Neural progenitor cell (in vitro differentiated cells): ENCODE results near the gene ZNF500. TPM values are rescaled to one million over a fixed set of nuclear protein-coding genes. Genes with fewer than 3 reads are reported as not detected.

ENCODE experiments used
- DNase-seq: peaks from one replicate; pipeline ENCODE4 v3.0.0-alpha.2; 2016; ENCODE audit warnings: low spot score
- H2AFZ ChIP-seq: fragments of 200-600 bp; sonication (generic); replicated peaks from 2 replicates; pipeline ENCODE4 v1.6.1; 2016; ENCODE audit warnings: antibody characterized with exemption
- H3F3A ChIP-seq: fragments of 200-600 bp; sonication (generic); 2 replicates; pipeline ENCODE4 v1.6.1; 2016; ENCODE audit warnings: antibody characterized with exemption, low read depth
- H3K27ac ChIP-seq: fragments of 200-600 bp; sonication (generic); 2 replicates; pipeline ENCODE4 v1.5.1; 2016; ENCODE audit warnings: mild to moderate bottlenecking
- H3K27me3 ChIP-seq: fragments of 200-600 bp; sonication (generic); 2 replicates; pipeline ENCODE4 v1.6.1; 2016; ENCODE audit warnings: mild to moderate bottlenecking, moderate library complexity
- H3K36me3 ChIP-seq: fragments of 200-600 bp; sonication (generic); 2 replicates; pipeline ENCODE4 v1.5.1; 2016
- H3K4me1 ChIP-seq: fragments of 200-600 bp; sonication (generic); 2 replicates; pipeline ENCODE4 v1.6.1; 2016; ENCODE audit warnings: mixed run types
- H3K4me2 ChIP-seq: fragments of 200-600 bp; sonication (generic); 2 replicates; pipeline ENCODE4 v1.6.1; 2016
- H3K4me3 ChIP-seq: fragments of 200-600 bp; sonication (generic); 2 replicates; pipeline ENCODE4 v1.5.1; 2016
- H3K79me2 ChIP-seq: fragments of 200-600 bp; sonication (generic); 2 replicates; pipeline ENCODE4 v1.6.1; 2016; ENCODE audit warnings: low read depth
- H3K9ac ChIP-seq: fragments of 200-600 bp; sonication (generic); 2 replicates; pipeline ENCODE4 v1.6.1; 2016
- H3K9me3 ChIP-seq: fragments of 200-600 bp; sonication (generic); 2 replicates; pipeline ENCODE4 v1.5.1; 2016; ENCODE audit warnings: low read depth
- H4K20me1 ChIP-seq: fragments of 200-600 bp; sonication (generic); 2 replicates; pipeline ENCODE4 v1.6.1; 2016; ENCODE audit warnings: low read depth
- H3K27ac Mint-ChIP-seq: 3 replicates; pipeline ENCODE4 v1.8.0; 2021; ENCODE audit warnings: mixed read lengths
- H3K27me3 Mint-ChIP-seq: 2 replicates; pipeline ENCODE4 v1.8.0; 2022; ENCODE audit warnings: low read depth, mild to moderate bottlenecking, inconsistent platforms, moderate library complexity, mixed read lengths; ENCODE audit not compliant: insufficient read depth
- H3K36me3 Mint-ChIP-seq: 3 replicates; pipeline ENCODE4 v1.8.0; 2021; ENCODE audit warnings: mixed read lengths
- H3K4me1 Mint-ChIP-seq: 3 replicates; pipeline ENCODE4 v1.8.0; 2021; ENCODE audit warnings: mixed read lengths
- H3K4me3 Mint-ChIP-seq: 3 replicates; pipeline ENCODE4 v1.8.0; 2021; ENCODE audit warnings: mild to moderate bottlenecking, moderate library complexity, mixed read lengths
- H3K9me3 Mint-ChIP-seq: 3 replicates; pipeline ENCODE4 v1.8.0; 2020; ENCODE audit warnings: mixed read lengths
- CTCF ChIP-seq: fragments of 200-600 bp; sonication (generic); IDR thresholded peaks from 2 replicates; pipeline ENCODE4 v1.5.1; 2017; ENCODE audit warnings: antibody characterized with exemption, mild to moderate bottlenecking
- EZH2 ChIP-seq: fragments of 200-600 bp; sonication (generic); IDR thresholded peaks from 2 replicates; pipeline ENCODE4 v1.6.1; 2017; ENCODE audit warnings: antibody characterized with exemption, mild to moderate bottlenecking, moderate library complexity
- EZH2phosphoT487 ChIP-seq: fragments of 200-600 bp; sonication (generic); IDR thresholded peaks from 2 replicates; pipeline ENCODE4 v1.6.1; 2017; ENCODE audit warnings: antibody characterized with exemption
- total RNA-seq: library from RNA; depleted of rRNA; stranded (reverse); fragments of >200 nt; gene quantifications from 2 replicates; pipeline ENCODE4 v1.2.3, GENCODE V29; 2015; ENCODE audit warnings: low replicate concordance

ZNF500 gene
- total RNA-seq, 1 donor from 2014 or later = 4.2 TPM

- Histone ChIP-seq H3K4me2 (no peak overlapping the region), H4K20me1 (no peaks in the 10 kb centered on the region), H3K9me3 (no peaks in the 10 kb centered on the region), H3K36me3 (peaks cover 7% of the 10 kb centered on the region), H3K79me2 (peaks cover 7% of the 10 kb centered on the region), H3K9ac (no peak overlapping the region), H2AFZ (no peak overlapping the region), H3K4me3 (no peak overlapping the region), H3K27ac (no peak overlapping the region), H3K4me1 (no peaks in the 10 kb centered on the region), H3F3A (no peaks in the 10 kb centered on the region), H3K27me3 (no peaks in the 10 kb centered on the region)
- no peak for DNase-seq
- H3K9me3 Mint-ChIP-seq = peaks cover 6% of the 10 kb centered on the region
- no peaks in the 10 kb centered on the region for H3K4me1 Mint-ChIP-seq
- no peak overlapping the region for H3K27ac Mint-ChIP-seq
- no peak for TF ChIP-seq EZH2
- TF ChIP-seq EZH2phosphoT487 = no peak
- TF ChIP-seq CTCF = no peak
- H3K4me3 Mint-ChIP-seq = no peak overlapping the region
- H3K27me3 Mint-ChIP-seq = peaks cover 12% of the 10 kb centered on the region
- peaks cover 24% of the 10 kb centered on the region for H3K36me3 Mint-ChIP-seq
Measured at GRCh38 chr16:4755687-4756086, 11.3 kb downstream of the ZNF500 start.

- DNase-seq = no peak
Measured at GRCh38 chr16:4754865-4755264, 12.1 kb downstream of the ZNF500 start.

GRCh38 chr16:4753227-4753626 lies 13.7 kb downstream of the ZNF500 start:
- H3K36me3 Mint-ChIP-seq = peaks cover 19% of the 10 kb centered on the region
- peaks cover 7% of the 10 kb centered on the region for H3K79me2 ChIP-seq
- TF ChIP-seq EZH2phosphoT487 (no peak), EZH2 (no peak), CTCF (no peak)

More at GRCh38 chr16:4754865-4755264, 12.1 kb downstream of the ZNF500 start:
- H3K27ac Mint-ChIP-seq = no peak overlapping the region
- Histone ChIP-seq H4K20me1 (no peaks in the 10 kb centered on the region), H2AFZ (no peak overlapping the region), H3K27me3 (no peaks in the 10 kb centered on the region), H3K4me2 (no peak overlapping the region), H3K79me2 (peaks cover 7% of the 10 kb centered on the region), H3F3A (no peaks in the 10 kb centered on the region), H3K9me3 (no peaks in the 10 kb centered on the region), H3K4me3 (no peak overlapping the region), H3K9ac (no peak overlapping the region), H3K4me1 (no peaks in the 10 kb centered on the region), H3K36me3 (peaks cover 7% of the 10 kb centered on the region), H3K27ac (no peak overlapping the region)
- H3K4me1 Mint-ChIP-seq = no peaks in the 10 kb centered on the region
- no peak overlapping the region for H3K4me3 Mint-ChIP-seq
- peaks cover 22% of the 10 kb centered on the region for H3K36me3 Mint-ChIP-seq
- H3K9me3 Mint-ChIP-seq = peaks cover 6% of the 10 kb centered on the region
- peaks cover 12% of the 10 kb centered on the region for H3K27me3 Mint-ChIP-seq
- TF ChIP-seq CTCF (no peak), EZH2phosphoT487 (no peak), EZH2 (no peak)

More at GRCh38 chr16:4753227-4753626, 13.7 kb downstream of the ZNF500 start:
- peaks cover 8% of the 10 kb centered on the region for H3K27me3 Mint-ChIP-seq
- no peaks in the 10 kb centered on the region for H3K4me1 Mint-ChIP-seq
- Histone ChIP-seq H3K9me3 (no peaks in the 10 kb centered on the region), H3K9ac (no peak overlapping the region), H3K27ac (no peak overlapping the region), H4K20me1 (no peaks in the 10 kb centered on the region), H3K36me3 (peaks cover 7% of the 10 kb centered on the region), H3F3A (peaks cover 3% of the 10 kb centered on the region), H3K4me3 (no peak overlapping the region), H3K27me3 (no peaks in the 10 kb centered on the region), H3K4me1 (peaks cover 4% of the 10 kb centered on the region), H2AFZ (no peak overlapping the region), H3K4me2 (no peak overlapping the region)
- no peak overlapping the region for H3K27ac Mint-ChIP-seq
- DNase-seq = no peak
- no peak overlapping the region for H3K4me3 Mint-ChIP-seq
- H3K9me3 Mint-ChIP-seq = peaks cover 6% of the 10 kb centered on the region
